HG03095 (cell line): ENCODE results near the gene IL22RA1.

ENCODE experiments used
- ATAC-seq: cut with Tn5 transposase; IDR thresholded peaks from one replicate; pipeline ENCODE4 v1.9.1; 2021; ENCODE audit warnings: moderate library complexity; ENCODE audit not compliant: unreplicated experiment

The IL22RA1 gene

GRCh38 chr1:24168245-24168644, 25.3 kb upstream of the IL22RA1 start:
- no peak for ATAC-seq

DNA sequence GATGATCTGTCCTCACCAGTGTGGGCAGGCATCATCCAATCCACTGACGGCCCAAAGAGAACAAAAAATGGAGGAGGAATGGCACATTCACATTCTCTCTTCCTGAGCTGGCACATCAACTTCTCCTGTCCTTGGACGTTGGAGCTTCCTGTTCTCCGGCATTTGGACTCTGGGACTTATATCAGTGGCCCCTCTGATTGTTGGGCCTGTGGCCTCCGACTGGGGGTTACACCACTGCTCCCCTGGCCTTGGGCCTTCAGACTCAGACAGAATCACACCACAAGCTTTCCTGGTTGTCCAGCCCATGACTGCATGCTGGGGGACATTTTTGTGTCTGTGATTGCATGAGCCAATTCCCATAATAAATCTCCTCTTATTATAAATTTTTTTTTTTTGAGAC, 24.1 kb upstream of the IL22RA1 start:
- no peak for ATAC-seq

DNA sequence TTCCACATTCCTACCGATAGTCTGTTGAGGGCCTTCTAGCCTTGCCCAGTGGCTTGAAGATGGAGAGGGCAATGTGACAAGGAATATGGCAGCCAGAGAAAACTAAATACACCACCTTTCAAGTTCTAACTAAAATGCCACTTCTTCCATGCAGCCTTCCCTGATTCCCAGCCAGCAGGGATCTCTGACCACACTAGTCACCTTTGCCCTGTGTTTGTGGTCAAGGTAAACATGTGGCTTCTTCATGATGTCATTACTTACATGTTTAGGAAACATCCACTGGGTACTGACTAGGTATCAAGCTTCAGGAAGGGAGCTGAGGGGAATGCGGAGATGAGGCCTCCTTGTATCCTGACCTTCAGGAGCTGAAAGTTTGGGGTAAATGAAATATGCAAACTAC, 22.6 kb upstream of the IL22RA1 start:
- no peak for ATAC-seq

- no peak for ATAC-seq
These were observed 21.1 kb upstream of the IL22RA1 start for GRCh38 chr1:24164004-24164403.

GRCh38 chr1:24162201-24162600, 19.3 kb upstream of the IL22RA1 start:
- ATAC-seq: no peak

DNA sequence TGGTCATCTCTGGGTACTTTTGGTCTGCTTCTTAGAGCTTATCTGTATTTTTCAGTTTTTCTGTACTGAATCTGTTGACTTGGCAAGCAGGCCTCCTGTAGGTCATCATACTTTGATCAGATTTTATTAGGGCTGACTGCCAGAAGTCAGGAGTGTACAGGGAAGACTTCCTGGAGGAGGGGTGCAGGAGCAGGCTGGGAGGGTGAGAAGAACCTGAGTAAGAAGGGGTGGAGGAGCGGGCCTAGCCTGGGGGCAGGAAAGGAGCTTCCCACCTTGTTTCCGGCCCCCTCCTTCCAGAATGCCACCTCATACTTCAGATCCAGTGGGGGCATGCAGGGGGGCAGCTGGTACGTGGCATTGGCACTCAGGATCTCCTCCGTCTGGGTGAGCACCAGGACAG, 18.3 kb upstream of the IL22RA1 start:
- ATAC-seq: no peak

DNA sequence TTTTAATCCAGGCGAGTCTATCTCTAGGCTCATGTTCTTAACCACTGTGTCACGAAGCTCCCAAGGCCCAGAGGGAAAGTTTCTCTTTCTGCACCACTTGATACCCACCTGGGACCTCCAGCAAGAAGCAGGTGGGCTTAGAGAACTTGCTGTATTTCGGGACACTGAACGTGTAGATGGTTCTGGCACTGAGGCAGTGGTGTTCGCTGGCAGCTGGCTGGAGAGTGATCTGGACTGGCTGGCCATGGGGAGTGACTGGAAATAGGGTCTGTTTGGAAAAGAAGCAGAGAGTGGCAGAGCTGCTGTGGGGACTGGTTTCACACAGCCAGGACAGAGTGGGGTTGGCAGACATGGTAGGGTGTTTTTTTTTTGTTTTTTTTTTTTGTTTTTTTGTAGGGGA, 16.4 kb upstream of the IL22RA1 start:
- no peak for ATAC-seq

DNA sequence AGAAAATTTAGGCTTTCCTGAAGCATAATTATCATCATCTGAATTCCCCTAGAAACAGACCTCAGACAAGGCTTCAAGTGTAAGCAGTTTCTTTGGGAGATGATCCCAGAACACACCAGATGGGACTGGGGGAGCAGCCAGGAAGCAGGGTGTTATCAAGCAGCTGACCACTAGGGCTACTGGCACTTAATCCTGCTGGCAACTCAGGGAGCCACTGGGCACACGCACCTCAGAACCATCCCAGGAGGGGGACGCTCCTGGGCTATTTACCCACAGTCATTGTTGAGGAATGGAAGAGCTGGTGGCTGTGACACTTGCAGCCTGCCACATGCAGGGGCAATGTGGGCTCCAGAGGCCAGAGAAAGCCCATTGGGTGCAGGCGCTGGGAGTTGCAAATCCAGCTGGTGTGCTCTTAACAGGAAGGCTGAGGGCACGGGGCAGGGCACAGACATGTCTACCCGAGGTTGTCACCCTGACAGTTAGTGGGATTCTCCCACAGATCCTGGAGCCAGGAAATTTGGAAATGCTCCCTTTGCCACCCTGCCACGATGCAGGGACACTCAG, 15.1 kb upstream of the IL22RA1 start:
- no peak for ATAC-seq

- ATAC-seq: no peak
These were observed 13.8 kb upstream of the IL22RA1 start for GRCh38 chr1:24156542-24157260.

- ATAC-seq: no peak
These were observed 12.3 kb upstream of the IL22RA1 start for GRCh38 chr1:24155011-24155782.

- ATAC-seq: no peak
These were observed 11.3 kb upstream of the IL22RA1 start for GRCh38 chr1:24154215-24154614.

GRCh38 chr1:24152631-24153494, 9.9 kb upstream of the IL22RA1 start:
- ATAC-seq: no peak

- no peak for ATAC-seq
These were observed 8.2 kb upstream of the IL22RA1 start for GRCh38 chr1:24151175-24151533.

- no peak for ATAC-seq
These were observed 7.6 kb upstream of the IL22RA1 start for GRCh38 chr1:24150234-24151174.

GRCh38 chr1:24149866-24150233, 6.9 kb upstream of the IL22RA1 start:
- ATAC-seq: no peak

- ATAC-seq: no peak
These were observed 4.9 kb upstream of the IL22RA1 start for GRCh38 chr1:24147816-24148215.

DNA sequence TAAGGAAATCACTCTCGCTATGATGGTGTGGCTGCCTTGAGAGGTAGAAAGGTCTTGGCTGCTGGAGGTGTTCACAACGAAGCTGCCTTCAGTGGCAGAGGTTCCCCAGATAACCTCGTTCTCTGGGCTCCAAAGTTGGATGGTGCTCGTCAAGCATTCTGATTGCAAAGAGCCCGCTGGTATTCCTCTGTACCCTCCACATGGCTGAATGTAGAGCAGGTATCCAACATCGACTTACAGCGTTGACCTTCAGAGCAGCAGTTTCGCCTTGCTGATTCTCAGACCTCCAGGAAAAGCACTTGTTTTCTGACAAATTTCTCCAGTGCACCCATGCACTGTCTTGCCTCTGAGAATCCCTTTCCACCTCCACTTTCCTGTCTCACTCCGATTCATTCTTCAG, 4.3 kb upstream of the IL22RA1 start:
- ATAC-seq: no peak

DNA sequence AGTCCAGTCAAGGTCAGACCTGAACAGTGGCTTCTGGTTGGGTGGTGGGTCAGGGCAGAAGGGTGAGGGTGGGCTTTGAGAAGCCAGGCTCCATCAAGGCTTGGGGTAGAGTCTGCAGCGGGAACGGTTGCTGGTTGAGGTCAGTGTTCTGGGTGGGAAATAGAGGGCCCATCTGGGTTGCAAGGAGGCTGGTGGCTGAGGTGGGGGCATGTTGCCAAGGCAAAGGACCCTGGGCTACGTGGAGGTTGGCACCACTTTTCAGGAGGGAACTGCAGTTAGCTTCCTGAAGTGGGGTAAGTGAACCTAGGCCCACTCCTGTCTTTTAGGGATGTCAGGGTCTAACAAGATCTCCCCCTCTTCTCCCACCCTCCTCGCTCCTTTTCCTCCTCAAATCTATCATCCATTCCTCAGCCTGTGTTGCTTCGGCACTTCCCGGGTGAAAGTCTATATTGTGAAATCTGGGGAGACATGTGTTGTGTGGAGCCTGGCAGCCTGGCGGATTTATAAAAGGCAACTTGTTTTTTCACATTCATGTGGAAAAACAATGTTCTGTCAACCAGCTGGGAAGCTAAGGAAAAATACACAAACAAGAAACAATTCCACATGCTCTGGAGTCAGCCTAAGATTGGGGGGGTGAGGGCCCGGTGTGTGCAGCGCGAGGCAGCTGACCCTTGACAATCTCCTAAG, 1.5 kb downstream of the IL22RA1 start:
- no peak for ATAC-seq

DNA sequence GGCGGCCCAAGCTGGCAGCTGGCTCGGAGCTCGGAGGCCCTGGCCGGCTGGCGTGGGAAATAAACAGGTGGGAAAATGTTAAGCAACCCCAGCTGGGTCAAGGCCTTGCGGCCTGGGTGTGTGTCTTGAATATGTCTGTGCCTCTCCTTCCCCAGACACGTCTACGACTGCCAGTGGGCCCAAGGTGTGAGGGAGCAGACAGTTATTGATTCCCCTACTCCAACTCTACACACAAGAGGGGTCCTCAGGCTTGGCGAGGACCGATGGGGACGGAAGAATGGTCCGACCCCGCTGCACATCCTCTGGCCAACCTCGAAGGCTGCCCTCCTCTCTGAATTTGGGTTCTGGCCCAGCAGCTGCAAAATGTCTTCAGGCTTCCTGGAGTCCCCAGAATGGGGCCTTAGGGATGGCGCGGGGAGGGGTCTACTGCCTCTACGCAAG, 2.2 kb downstream of the IL22RA1 start:
- ATAC-seq: no peak
